PC-3 (cell line): ENCODE measurements around the gene PAFAH2. TPM values are rescaled to one million over a fixed set of nuclear protein-coding genes. Genes with fewer than 3 reads are reported as not detected.

Experiments
- ATAC-seq: fragments of 200-7000 bp; cut with Tn5 transposase; 2 replicates; pipeline ENCODE4 v1.9.1; 2020; ENCODE audit warnings: mild to moderate bottlenecking, moderate library complexity
- BruUV-seq: library from RNA; stranded (reverse); fragments of 400-500 nt; replicated peaks from 2 replicates; lab custom pipeline; 2021; lab: Mats Ljungman, UMichigan
- CTCF ChIA-PET: fragments of 300-600 bp; sonication (Branson Sonifier 250); formaldehyde crosslinking; loops from one replicate; lab custom pipeline; 2022; ENCODE audit warnings: antibody characterized with exemption; lab: Charles Lee
- POLR2A ChIA-PET: fragments of 300-600 bp; sonication (Branson Sonifier 250); formaldehyde crosslinking; loops from one replicate; lab custom pipeline; 2022; ENCODE audit warnings: antibody characterized with exemption; ENCODE audit not compliant: unreplicated experiment; lab: Charles Lee
- DNase-seq: peaks from one replicate; pipeline ENCODE4 v3.0.0-alpha.2; 2015
- H2AFZ ChIP-seq: fragments of 300-600 bp; sonication (generic); 2 replicates; pipeline ENCODE4 v1.6.0; 2016; ENCODE audit warnings: antibody characterized with exemption, low read length
- H3F3A ChIP-seq: fragments of 300-600 bp; sonication (generic); one replicate; pipeline ENCODE4 v1.6.0; 2017; ENCODE audit warnings: antibody characterized with exemption, low read length, control low read depth, mild to moderate bottlenecking; ENCODE audit not compliant: unreplicated experiment
- H3K27ac ChIP-seq: fragments of 300-600 bp; sonication (generic); 2 replicates; pipeline ENCODE4 v1.5.1; 2016; ENCODE audit warnings: mild to moderate bottlenecking, low read length
- H3K27me3 ChIP-seq: fragments of 300-600 bp; sonication (generic); 2 replicates; pipeline ENCODE4 v1.6.1; 2016; ENCODE audit warnings: low read length, mixed read lengths
- H3K36me3 ChIP-seq: fragments of 300-600 bp; sonication (generic); 2 replicates; pipeline ENCODE4 v1.6.1; 2016; ENCODE audit warnings: low read depth, mixed run types, low read length, mixed read lengths
- H3K4me1 ChIP-seq: fragments of 300-600 bp; sonication (generic); 2 replicates; pipeline ENCODE4 v1.5.1; 2016; ENCODE audit warnings: low read length; ENCODE audit not compliant: insufficient read depth
- H3K4me2 ChIP-seq: fragments of 300-600 bp; sonication (generic); 2 replicates; pipeline ENCODE4 v1.6.0; 2016; ENCODE audit warnings: low read length
- H3K4me3 ChIP-seq: fragments of 300-600 bp; sonication (generic); 2 replicates; pipeline ENCODE4 v1.5.1; 2016; ENCODE audit warnings: mild to moderate bottlenecking, low read length, mixed read lengths
- H3K79me2 ChIP-seq: fragments of 300-600 bp; sonication (generic); 2 replicates; pipeline ENCODE4 v1.6.1; 2017; ENCODE audit warnings: low read length, mixed read lengths
- H3K9ac ChIP-seq: fragments of 300-600 bp; sonication (generic); 2 replicates; pipeline ENCODE4 v1.6.0; 2016; ENCODE audit warnings: mild to moderate bottlenecking, low read length
- H3K9me2 ChIP-seq: fragments of 300-600 bp; sonication (generic); replicated peaks from 2 replicates; pipeline ENCODE4 v1.6.1; 2016; ENCODE audit warnings: mixed run types, low read length, mixed read lengths
- H3K9me3 ChIP-seq: fragments of 300-600 bp; sonication (generic); 2 replicates; pipeline ENCODE4 v1.6.1; 2016; ENCODE audit warnings: low read length, mixed read lengths
- H4K20me1 ChIP-seq: fragments of 300-600 bp; sonication (generic); 2 replicates; pipeline ENCODE4 v1.6.1; 2016; ENCODE audit warnings: low read length, mixed read lengths
- EZH2 ChIP-seq: fragments of 300-600 bp; sonication (generic); IDR thresholded peaks from one replicate; pipeline ENCODE4 v1.6.1; 2017; ENCODE audit warnings: antibody characterized with exemption, mild to moderate bottlenecking, low read length; ENCODE audit not compliant: unreplicated experiment
- EZH2phosphoT487 ChIP-seq: fragments of 300-600 bp; sonication (generic); IDR thresholded peaks from 2 replicates; pipeline ENCODE4 v1.6.1; 2018; ENCODE audit warnings: mild to moderate bottlenecking, antibody characterized with exemption, low read length, borderline replicate concordance
- intact Hi-C: fragments of 100-400 bp; cut with micrococcal nuclease; formaldehyde crosslinking; loops from 2 replicates; pipeline ENCODE4 v1.9.0; 2023
- total RNA-seq: library from RNA; depleted of rRNA; stranded (reverse); fragments of >200 nt; gene quantifications from 2 replicates; pipeline ENCODE4 v1.2.3, GENCODE V29; 2014
- TF ChIP-seq, protein P1 (sequence below): fragments of 300-600 bp; sonication (generic); conservative IDR thresholded peaks from 2 replicates; pipeline ENCODE4 v1.5.1; 2017; ENCODE audit warnings: antibody characterized with exemption, low read depth, mild to moderate bottlenecking, low read length

The PAFAH2 gene
- total RNA-seq, 1 experiment from 2014 or later, result 9.0 TPM

DNA sequence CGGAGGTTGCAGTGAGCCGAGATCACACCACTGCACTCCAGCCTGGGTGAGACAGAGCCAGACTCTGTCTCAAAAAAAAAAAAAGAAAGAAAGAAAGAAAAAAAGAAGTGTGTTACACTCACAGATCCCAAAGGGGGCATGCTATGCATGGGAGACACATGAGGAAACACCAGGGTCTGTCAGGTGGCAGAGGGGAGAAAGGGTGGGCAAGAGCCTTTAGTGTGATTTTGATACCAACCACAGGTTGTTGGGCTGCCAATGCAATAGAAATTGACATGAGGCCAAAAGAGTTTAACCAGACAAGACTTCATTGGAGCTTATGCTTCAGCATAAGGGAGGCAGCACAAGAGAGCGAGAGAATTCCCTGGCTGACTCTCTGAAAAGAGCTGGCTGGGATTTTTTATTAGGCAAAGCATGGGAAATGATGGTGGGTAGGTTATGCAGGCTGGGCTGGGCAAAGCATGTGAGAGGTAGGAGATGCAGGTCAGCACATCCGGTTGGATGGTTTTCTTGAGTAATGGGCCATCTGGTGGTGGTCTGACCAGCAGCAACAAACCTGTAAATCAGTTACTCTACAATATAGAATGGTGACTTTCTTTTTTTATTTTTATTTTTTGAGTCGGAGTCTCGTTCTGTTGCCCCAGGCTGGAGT lies 12.1 kb upstream of the PAFAH2 start:
- Histone ChIP-seq H3K36me3 (no peaks in the 10 kb centered on the region), H3K9ac (no peak overlapping the region), H3K79me2 (no peaks in the 10 kb centered on the region), H3K4me2 (no peak overlapping the region), H3K9me2 (no peaks in the 10 kb centered on the region), H3F3A (no peaks in the 10 kb centered on the region), H3K9me3 (no peaks in the 10 kb centered on the region), H4K20me1 (no peaks in the 10 kb centered on the region), H3K27ac (no peak overlapping the region), H2AFZ (no peak overlapping the region), H3K4me3 (no peak overlapping the region), H3K27me3 (no peaks in the 10 kb centered on the region), H3K4me1 (no peaks in the 10 kb centered on the region)
- ATAC-seq (peak; percentile 46; the same call in 1 of the 2 replicates), DNase-seq (peak; percentile 51)
- intact Hi-C loops, result no loop called here
- POLR2A ChIA-PET, result no interaction called here
- CTCF ChIA-PET, result no interaction called here
- TF ChIP-seq EZH2phosphoT487 (no peak), EZH2 (no peak)
- TF ChIP-seq, protein P1, sequence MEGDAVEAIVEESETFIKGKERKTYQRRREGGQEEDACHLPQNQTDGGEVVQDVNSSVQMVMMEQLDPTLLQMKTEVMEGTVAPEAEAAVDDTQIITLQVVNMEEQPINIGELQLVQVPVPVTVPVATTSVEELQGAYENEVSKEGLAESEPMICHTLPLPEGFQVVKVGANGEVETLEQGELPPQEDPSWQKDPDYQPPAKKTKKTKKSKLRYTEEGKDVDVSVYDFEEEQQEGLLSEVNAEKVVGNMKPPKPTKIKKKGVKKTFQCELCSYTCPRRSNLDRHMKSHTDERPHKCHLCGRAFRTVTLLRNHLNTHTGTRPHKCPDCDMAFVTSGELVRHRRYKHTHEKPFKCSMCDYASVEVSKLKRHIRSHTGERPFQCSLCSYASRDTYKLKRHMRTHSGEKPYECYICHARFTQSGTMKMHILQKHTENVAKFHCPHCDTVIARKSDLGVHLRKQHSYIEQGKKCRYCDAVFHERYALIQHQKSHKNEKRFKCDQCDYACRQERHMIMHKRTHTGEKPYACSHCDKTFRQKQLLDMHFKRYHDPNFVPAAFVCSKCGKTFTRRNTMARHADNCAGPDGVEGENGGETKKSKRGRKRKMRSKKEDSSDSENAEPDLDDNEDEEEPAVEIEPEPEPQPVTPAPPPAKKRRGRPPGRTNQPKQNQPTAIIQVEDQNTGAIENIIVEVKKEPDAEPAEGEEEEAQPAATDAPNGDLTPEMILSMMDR, result peak; percentile 45
- BruUV-seq, result no TSS peak

DNA sequence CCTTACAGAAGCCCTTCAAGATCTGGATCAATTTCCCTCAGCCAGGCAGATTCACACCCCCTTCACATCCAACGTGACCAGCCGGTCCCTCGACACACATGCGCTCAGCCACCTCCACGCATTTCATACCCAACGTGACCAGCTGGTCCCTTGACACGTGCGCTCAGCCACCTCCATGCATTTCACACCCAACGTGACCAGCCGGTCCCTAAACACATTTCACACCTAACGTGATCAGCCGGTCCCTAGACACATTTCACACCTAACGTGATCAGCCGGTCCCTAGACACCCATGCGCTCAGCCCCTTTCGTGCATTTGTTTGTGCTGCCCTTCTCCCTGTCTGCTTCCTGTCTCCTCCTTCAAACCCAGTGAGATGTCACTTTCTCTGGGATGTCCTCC lies 8.8 kb upstream of the PAFAH2 start:
- Histone ChIP-seq H3K36me3 (no peaks in the 10 kb centered on the region), H2AFZ (no peak overlapping the region), H3K9me3 (no peaks in the 10 kb centered on the region), H3K4me2 (no peak overlapping the region), H3K27ac (no peak overlapping the region), H3K27me3 (no peaks in the 10 kb centered on the region), H3K4me3 (no peak overlapping the region), H3K4me1 (no peaks in the 10 kb centered on the region), H3K79me2 (no peaks in the 10 kb centered on the region), H4K20me1 (no peaks in the 10 kb centered on the region), H3K9ac (no peak overlapping the region), H3F3A (no peaks in the 10 kb centered on the region), H3K9me2 (no peaks in the 10 kb centered on the region)
- no TSS peak for BruUV-seq
- DNase-seq, result no peak
- ATAC-seq, result no peak
- TF ChIP-seq, protein P1, result no peak
- TF ChIP-seq EZH2, result no peak
- TF ChIP-seq EZH2phosphoT487, result no peak
- intact Hi-C loops, result no loop called here
- CTCF ChIA-PET, result no interaction called here
- POLR2A ChIA-PET, result no interaction called here

DNA sequence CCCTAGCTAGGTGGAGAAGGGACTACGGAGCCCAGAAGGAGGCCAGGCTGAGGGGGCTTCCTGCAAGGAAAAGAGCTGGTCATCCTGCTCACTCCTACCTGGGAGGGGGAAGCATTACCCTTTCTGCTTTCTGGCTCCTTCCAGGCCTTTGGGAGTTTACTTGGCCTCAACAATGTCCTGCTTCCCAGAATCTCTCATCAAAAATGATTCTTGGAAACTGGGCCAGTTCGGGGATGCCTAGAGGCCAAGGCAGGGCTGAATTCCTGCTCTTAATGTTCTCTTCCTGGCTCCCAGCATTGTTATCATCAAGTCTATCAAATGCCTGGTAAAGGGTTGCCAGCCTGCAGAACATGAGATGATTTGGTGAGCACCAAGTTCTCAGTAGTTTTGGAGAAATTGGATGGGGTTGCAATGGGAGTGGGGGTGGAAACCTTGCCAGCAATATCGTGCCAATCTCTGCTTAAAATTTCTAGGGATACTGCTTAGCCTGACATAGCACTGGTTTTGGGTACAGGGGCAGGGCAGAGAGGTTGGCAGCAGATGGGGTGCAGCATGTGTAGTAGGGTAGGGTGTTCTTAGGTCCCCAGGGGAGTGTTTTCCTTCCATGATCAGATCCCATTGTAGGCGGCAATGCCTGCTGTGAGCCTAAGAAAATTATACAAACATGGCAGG lies 7.7 kb upstream of the PAFAH2 start:
- ATAC-seq (no peak), DNase-seq (no peak)
- intact Hi-C loops, result no loop called here
- Histone ChIP-seq H2AFZ (no peak overlapping the region), H3K9me3 (no peaks in the 10 kb centered on the region), H3K79me2 (no peaks in the 10 kb centered on the region), H3K27ac (no peak overlapping the region), H3K9me2 (no peaks in the 10 kb centered on the region), H3F3A (no peaks in the 10 kb centered on the region), H3K4me3 (no peak overlapping the region), H3K4me2 (no peak overlapping the region), H3K4me1 (no peaks in the 10 kb centered on the region), H3K9ac (no peak overlapping the region), H3K27me3 (no peaks in the 10 kb centered on the region), H3K36me3 (no peaks in the 10 kb centered on the region), H4K20me1 (no peaks in the 10 kb centered on the region)
- BruUV-seq, result no TSS peak
- ChIA-PET CTCF (no interaction called here), POLR2A (no interaction called here)
- TF ChIP-seq EZH2, result no peak
